CD4-positive, alpha-beta T cell (primary cell): Measurements from ENCODE around the gene NDOR1. TPM values are rescaled to one million over a fixed set of nuclear protein-coding genes. Genes with fewer than 3 reads are reported as not detected.

Experiments used
- ATAC-seq: fragments of 200-7000 bp; cut with Tn5 transposase; one replicate; pipeline ENCODE4 v1.10.0; 2022; ENCODE audit warnings: mild to moderate bottlenecking; ENCODE audit not compliant: poor library complexity
- CTCF ChIA-PET: fragments of 350-600 bp; sonication (Branson Sonifier 250); formaldehyde crosslinking; loops from one replicate; lab custom pipeline; 2021; ENCODE audit warnings: antibody characterized with exemption, inconsistent platforms; lab: Charles Lee
- POLR2A ChIA-PET: fragments of 350-600 bp; sonication (Branson Sonifier 250); formaldehyde crosslinking; loops from one replicate; lab custom pipeline; 2021; ENCODE audit warnings: antibody characterized with exemption, inconsistent platforms; lab: Charles Lee
- DNase-seq, 14 experiments: peaks; one replicate each; pipeline ENCODE4 v3.0.0-alpha.2; 2013 to 2020; ENCODE audit warnings: mixed read lengths in 2 of 14
- H3K27ac ChIP-seq, 2 donors: one replicate each; pipeline versions ENCODE4 v1.5.1 to v1.7.0; 2013; ENCODE audit warnings: low read length in 2 of 2, low read depth in 1 of 2, mild to moderate bottlenecking in 1 of 2
- H3K27me3 ChIP-seq, 2 experiments: 1 replicate in 1 of 2; 2 replicates in 1 of 2; pipeline versions ENCODE4 v1.6.1 to v1.7.0; 2013; ENCODE audit warnings: low read length in 2 of 2, control low read depth in 1 of 2, mild to moderate bottlenecking in 1 of 2, moderate library complexity in 1 of 2; ENCODE audit not compliant: insufficient read depth in 2 of 2, control insufficient read depth in 1 of 2
- H3K36me3 ChIP-seq: one replicate; pipeline ENCODE4 v1.6.1; 2013; ENCODE audit warnings: low read length, control low read depth; ENCODE audit not compliant: insufficient read depth
- H3K4me1 ChIP-seq: one replicate; pipeline ENCODE4 v1.6.1; 2013; ENCODE audit warnings: low read length, control low read depth; ENCODE audit not compliant: insufficient read depth
- H3K4me3 ChIP-seq: one replicate; pipeline ENCODE4 v1.5.1; 2013; ENCODE audit warnings: mild to moderate bottlenecking, low read length, moderate library complexity
- H3K9me3 ChIP-seq, 2 experiments: 1 replicate in 1 of 2; 2 replicates in 1 of 2; pipeline versions ENCODE4 v1.6.1 to v1.7.0; 2013; ENCODE audit warnings: low read length in 2 of 2, mild to moderate bottlenecking in 2 of 2, control low read depth in 1 of 2, moderate library complexity in 1 of 2; ENCODE audit not compliant: control insufficient read depth in 1 of 2, insufficient read depth in 1 of 2
- H3K27ac Mint-ChIP-seq: one replicate; pipeline ENCODE4 v1.8.0; 2020; ENCODE audit warnings: mixed read lengths
- H3K27me3 Mint-ChIP-seq: one replicate; pipeline ENCODE4 v1.8.0; 2021; ENCODE audit warnings: mixed read lengths
- H3K36me3 Mint-ChIP-seq: one replicate; pipeline ENCODE4 v1.8.0; 2021; ENCODE audit warnings: low read depth, mixed read lengths
- H3K4me1 Mint-ChIP-seq: one replicate; pipeline ENCODE4 v1.8.0; 2021; ENCODE audit warnings: low read depth, mixed read lengths
- H3K4me3 Mint-ChIP-seq: one replicate; pipeline ENCODE4 v1.8.0; 2020; ENCODE audit warnings: mild to moderate bottlenecking, mixed read lengths
- H3K9me3 Mint-ChIP-seq: one replicate; pipeline ENCODE4 v1.8.0; 2020; ENCODE audit warnings: mixed read lengths
- CTCF ChIP-seq: fragments of 200-600 bp; IDR thresholded peaks from one replicate; pipeline ENCODE4 v1.8.0; 2022; ENCODE audit warnings: antibody characterized with exemption, mild to moderate bottlenecking
- intact Hi-C, 2 experiments: fragments of 100-400 bp; cut with DNase I in 1 of 2; cut with micrococcal nuclease in 1 of 2; formaldehyde crosslinking; loops; one replicate each; pipeline versions ENCODE4 v1.15.1 to v1.9.0; 2023 to 2025; cut with DNase I, micrococcal nuclease
- total RNA-seq, 174 experiments: library from RNA in 2 of 174; stranded (reverse) in 2 of 174; gene quantifications; one replicate each; pipeline ENCODE4 v1.2.3 and lab custom pipeline; 2021 to 2026

Gene NDOR1
- total RNA-seq, 2 experiments from 2014 or later = 22.8 to 25.3 TPM

GRCh38 chr9:137225699-137226331, 20.3 kb downstream of the NDOR1 start:
- no peak for DNase-seq
- no peaks in the 10 kb centered on the region for H3K9me3 Mint-ChIP-seq
- no peak overlapping the region for H3K4me3 Mint-ChIP-seq
- H3K36me3 Mint-ChIP-seq = no peaks in the 10 kb centered on the region
- no peak for ATAC-seq
- peaks cover 36% of the 10 kb centered on the region for H3K4me1 ChIP-seq
- intact Hi-C loops = loop anchor here in 1 of 2 experiments (5.0 kb wide), 1 partner anchor 179 kb away; the partner anchor contains the start of gene NPDC1
- no peak overlapping the region for H3K4me3 ChIP-seq
- H3K27me3 ChIP-seq = peaks cover 3 to 16% of the 10 kb centered on the region in 2 experiments
- H3K36me3 ChIP-seq = no peaks in the 10 kb centered on the region
- CTCF ChIA-PET = interaction anchor here (0.8 to 2.5 kb wide), 4 partner anchors 11 to 197 kb away, joined by 3 to 15 read pairs (median 5); no protein-coding TSS in a partner anchor
- H3K27me3 Mint-ChIP-seq = peaks cover 5% of the 10 kb centered on the region
- no peak overlapping the region for H3K27ac Mint-ChIP-seq
- peaks cover 18% of the 10 kb centered on the region for H3K4me1 Mint-ChIP-seq
- peaks cover 0 to 4% of the 10 kb centered on the region in 2 experiments for H3K9me3 ChIP-seq
- POLR2A ChIA-PET = interaction anchor here (1.1 to 4.7 kb wide), 4 partner anchors 15 to 130 kb away, joined by 3 to 46 read pairs (median 7); partner anchors contain the start of gene TUBB4B
- no peak for TF ChIP-seq CTCF
- H3K27ac ChIP-seq = no peak overlapping the region

- Mint-ChIP-seq H3K27me3 (peaks cover 5% of the 10 kb centered on the region), H3K9me3 (no peaks in the 10 kb centered on the region), H3K27ac (no peak overlapping the region), H3K36me3 (no peaks in the 10 kb centered on the region), H3K4me1 (peaks cover 18% of the 10 kb centered on the region), H3K4me3 (no peak overlapping the region)
- intact Hi-C loops = loop anchor here (1.0 to 5.0 kb wide), 5 partner anchors 104 to 180 kb away; partner anchors contain the start of gene NPDC1 (in 2 of the 2)
- Histone ChIP-seq H3K36me3 (no peaks in the 10 kb centered on the region), H3K9me3 (peaks cover 0 to 4% of the 10 kb centered on the region in 2 experiments), H3K27ac (no peak overlapping the region), H3K4me1 (peaks cover 34% of the 10 kb centered on the region), H3K27me3 (peaks cover 3 to 16% of the 10 kb centered on the region in 2 experiments), H3K4me3 (no peak overlapping the region)
- no peak for TF ChIP-seq CTCF
- no peak for DNase-seq
- POLR2A ChIA-PET = interaction anchor here (1.3 to 2.4 kb wide), 4 partner anchors 14 to 131 kb away, joined by 4 to 15 read pairs (median 8); partner anchors contain the start of genes TPRN and TUBB4B
- ATAC-seq = no peak
- CTCF ChIA-PET = interaction anchor here (0.6 to 2.5 kb wide), 3 partner anchors 10 to 198 kb away, joined by 3 to 15 read pairs (median 4); no protein-coding TSS in a partner anchor
Measured at GRCh38 chr9:137226338-137227053, 21.0 kb downstream of the NDOR1 start.
